K562 (cell line): ENCODE data around the gene TXNRD2. TPM values are rescaled to one million over a fixed set of nuclear protein-coding genes. Genes with fewer than 3 reads are reported as not detected.

Experiments
- GTF2E2 ChIP-seq: fragments of 200-800 bp; sonication (Bioruptor generic); IDR thresholded peaks from 2 replicates; pipeline ENCODE4 v1.6.1; 2016; ENCODE audit warnings: missing genetic modification characterization, missing compliant biosample characterization
- ID3 ChIP-seq, 2 experiments: fragments of 250-450 bp in 1 of 2; fragments of 450-650 bp in 1 of 2; sonication (Bioruptor Pico) in 1 of 2; IDR thresholded peaks; 2 replicates each; pipeline versions ENCODE4 v1.6.1 to v1.8.0; 2016 to 2021; ENCODE audit warnings: mild to moderate bottlenecking in 2 of 2, moderate library complexity in 2 of 2, missing compliant biosample characterization in 1 of 2, missing genetic modification characterization in 1 of 2
- PBX2 ChIP-seq, 2 experiments: IDR thresholded peaks in 1 of 2; conservative IDR thresholded peaks in 1 of 2; 2 replicates each; pipeline ENCODE4 v1.6.1; 2016; ENCODE audit warnings: low read depth in 2 of 2, mild to moderate bottlenecking in 1 of 2, missing compliant biosample characterization in 1 of 2, missing genetic modification characterization in 1 of 2, moderate library complexity in 1 of 2
- SNAPC5 ChIP-seq: fragments of 250-450 bp; sonication (Bioruptor Pico); IDR thresholded peaks from 2 replicates; pipeline ENCODE4 v1.8.0; 2021; ENCODE audit warnings: moderate library complexity, mild to moderate bottlenecking, inconsistent platforms
- SOX6 ChIP-seq: fragments of 450-650 bp; IDR thresholded peaks from 2 replicates; pipeline ENCODE4 v1.6.1; 2014; ENCODE audit warnings: mild to moderate bottlenecking
- TARDBP ChIP-seq: fragments of 450-650 bp; IDR thresholded peaks from 2 replicates; pipeline ENCODE4 v1.6.1; 2016
- ZBTB40 ChIP-seq, 2 experiments: fragments of 450-650 bp in 1 of 2; sonication (generic) in 1 of 2; formaldehyde crosslinking in 1 of 2; IDR thresholded peaks; 2 replicates each; pipeline versions ENCODE4 v1.7.1 to v1.9.0; 2016 to 2022; ENCODE audit warnings: inconsistent platforms in 1 of 2, mild to moderate bottlenecking in 1 of 2, missing genetic modification reagents in 1 of 2
- ZNF316 ChIP-seq: fragments of 450-650 bp; IDR thresholded peaks from 2 replicates; pipeline ENCODE4 v1.6.1; 2016
- ZNF445 ChIP-seq: fragments of 250-450 bp; sonication (Bioruptor Pico); IDR thresholded peaks from 2 replicates; pipeline ENCODE4 v1.4.0; 2020; ENCODE audit warnings: low read depth, mild to moderate bottlenecking, moderate library complexity
- polyA plus RNA-seq, 8 experiments: library from polyadenylated mRNA; depleted of rRNA in 4 of 8; stranded (reverse) in 5 of 8; unstranded in 3 of 8; fragments of >200 nt; fragmentation: Nextera tagmentation in 2 of 8; fragmentation: Illumina TruSeq in 1 of 8; extraction: Ambion mirVana in 2 of 8; extraction: Trizol in 1 of 8; gene quantifications; 2 replicates each; pipeline versions ENCODE4 v1.2.1 to v1.2.3, GENCODE V29; 2011 to 2014; ENCODE audit warnings: inconsistent platforms in 1 of 8, missing spikeins in 1 of 8
- total RNA-seq, 7 experiments: library from RNA; depleted of rRNA in 6 of 7; stranded (reverse); fragments of >200 nt in 6 of 7; fragmentation: Illumina TruSeq in 2 of 7; extraction: Trizol in 2 of 7; gene quantifications; 2 replicates each; pipeline versions ENCODE4 v1.2.1 to v1.2.3, GENCODE V29; 2011 to 2021; ENCODE audit warnings: low replicate concordance in 1 of 7
- TF ChIP-seq, protein P1 (sequence below): fragments of 250-450 bp; sonication (Bioruptor Pico); IDR thresholded peaks from 2 replicates; pipeline ENCODE4 v1.8.0; 2021; ENCODE audit warnings: borderline replicate concordance, mild to moderate bottlenecking, moderate library complexity; ENCODE audit not compliant: poor library complexity, severe bottlenecking
- TF ChIP-seq, protein P2 (sequence below): fragments of 450-650 bp; IDR thresholded peaks from 2 replicates; pipeline ENCODE4 v1.6.1; 2016; ENCODE audit warnings: low read depth, mild to moderate bottlenecking, moderate library complexity

The TXNRD2 gene
- total and polyA plus RNA-seq, 9 of the 15 experiments (the other 6 are each of a cell fraction or from before 2014, with no cell fraction given) = 3.3 to 80.2 (median 49.4) TPM

DNA sequence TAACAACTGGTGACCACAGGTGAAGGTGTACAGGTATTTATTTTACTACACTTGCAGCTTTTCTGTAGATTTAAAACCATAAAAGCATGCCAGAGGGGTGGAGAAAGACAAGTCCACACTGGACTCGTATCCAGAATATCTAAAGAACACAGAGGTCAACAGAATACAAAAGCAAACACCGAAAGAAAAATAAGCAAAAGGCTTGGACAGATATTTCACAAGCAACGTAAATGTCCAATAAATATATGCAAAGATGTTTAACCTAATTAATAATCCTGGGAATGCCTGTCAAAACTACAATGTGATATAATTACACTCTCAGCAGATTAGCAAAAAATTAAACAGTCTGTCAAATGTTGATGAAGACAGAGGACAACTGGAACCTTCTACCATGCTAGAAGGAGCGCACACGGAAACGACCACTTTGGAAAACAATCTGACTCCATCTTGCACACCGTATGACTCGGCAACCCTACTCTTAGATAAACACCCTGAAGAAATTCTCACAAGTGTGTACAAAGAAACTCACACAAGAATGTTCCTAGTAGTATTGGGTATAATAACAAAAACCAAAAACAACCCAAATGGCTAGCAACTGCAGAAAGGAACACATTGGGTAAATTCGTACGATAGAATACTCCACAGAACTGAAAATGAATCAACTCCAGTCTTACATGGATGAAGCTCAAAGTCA is 114.1 kb downstream of the TXNRD2 start (continued):
- TF ChIP-seq ZBTB40 (IDR thresholded peaks at IDR 0.05) = peak; percentile 60
- no peak for TF ChIP-seq ZBTB40 (CRISPR knock-in tag; IDR thresholded peaks at IDR 0.05)
- no peak for TF ChIP-seq PBX2 (CRISPR knock-in tag; IDR thresholded peaks at IDR 0.05; ENCODE audit: low read depth)
- TF ChIP-seq PBX2 (tag; conservative IDR thresholded peaks at IDR 0.05; ENCODE audit: low read depth) = peak; percentile 45; the same call in 1 of the 2 replicates
- TF ChIP-seq SOX6 = 0 out of 2 replicates have a peak, but pooled peaks have one; percentile 13
- TF ChIP-seq, protein P1, sequence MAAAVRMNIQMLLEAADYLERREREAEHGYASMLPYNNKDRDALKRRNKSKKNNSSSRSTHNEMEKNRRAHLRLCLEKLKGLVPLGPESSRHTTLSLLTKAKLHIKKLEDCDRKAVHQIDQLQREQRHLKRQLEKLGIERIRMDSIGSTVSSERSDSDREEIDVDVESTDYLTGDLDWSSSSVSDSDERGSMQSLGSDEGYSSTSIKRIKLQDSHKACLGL (CRISPR knock-in tag) = no peak
- 0 out of 2 replicates have a peak, but pooled peaks have one; percentile 16 for TF ChIP-seq TARDBP
- peak; percentile 91 for TF ChIP-seq ZNF316
- TF ChIP-seq, protein P2, sequence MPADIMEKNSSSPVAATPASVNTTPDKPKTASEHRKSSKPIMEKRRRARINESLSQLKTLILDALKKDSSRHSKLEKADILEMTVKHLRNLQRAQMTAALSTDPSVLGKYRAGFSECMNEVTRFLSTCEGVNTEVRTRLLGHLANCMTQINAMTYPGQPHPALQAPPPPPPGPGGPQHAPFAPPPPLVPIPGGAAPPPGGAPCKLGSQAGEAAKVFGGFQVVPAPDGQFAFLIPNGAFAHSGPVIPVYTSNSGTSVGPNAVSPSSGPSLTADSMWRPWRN = peak; percentile 22; the same call in 1 of the 2 replicates
- 0 out of 2 replicates have a peak, but pooled peaks have one; percentile 6 for TF ChIP-seq ID3 (CRISPR knock-in tag; IDR thresholded peaks at IDR 0.05)
- no peak for TF ChIP-seq ID3 (tag; IDR thresholded peaks at IDR 0.05)
- peak; percentile 29; the same call in 1 of the 2 replicates for TF ChIP-seq GTF2E2 (tag)
- TF ChIP-seq ZNF445 (CRISPR knock-in tag) = 0 out of 2 replicates have a peak, but pooled peaks have one; percentile 10
- 0 out of 2 replicates have a peak, but pooled peaks have one; percentile 25 for TF ChIP-seq SNAPC5 (CRISPR knock-in tag)
